ENCODE measurements around the gene FHL2.
A peak's percentile ranks its signal among the peaks of the same experiment; 100 is the strongest.

FHL2 gene

GRCh38 chr2:105364436-105365139 lies 34.3 kb downstream of the FHL2 start:
- Histone ChIP-seq H3K27ac (ENCODE audit: low read depth, low read length) (no peak overlapping the region), H3K36me3 (ENCODE audit: control insufficient read depth, insufficient read depth, low read length) (peaks cover 77% of the 10 kb centered on the region), H3K4me1 (ENCODE audit: control insufficient read depth, insufficient read depth, low read length) (no peaks in the 10 kb centered on the region), H3K4me3 (ENCODE audit: low read depth, low read length) (no peak overlapping the region), H3K9ac (ENCODE audit: low read depth, low read length) (no peak overlapping the region), H3K27me3 (ENCODE audit: control insufficient read depth, insufficient read depth, low read length) (no peaks in the 10 kb centered on the region), H3K9me3 (ENCODE audit: control insufficient read depth, insufficient read depth, low read length) (no peaks in the 10 kb centered on the region)

- H3K36me3 ChIP-seq (ENCODE audit: control insufficient read depth, insufficient read depth, low read length) = peaks cover 83% of the 10 kb centered on the region
- H3K4me3 ChIP-seq (ENCODE audit: low read depth, low read length) = no peak overlapping the region
- H3K9ac ChIP-seq (ENCODE audit: low read depth, low read length) = no peak overlapping the region
- no peaks in the 10 kb centered on the region for H3K9me3 ChIP-seq (ENCODE audit: control insufficient read depth, insufficient read depth, low read length)
- H3K27me3 ChIP-seq (ENCODE audit: control insufficient read depth, insufficient read depth, low read length) = no peaks in the 10 kb centered on the region
- H3K4me1 ChIP-seq (ENCODE audit: control insufficient read depth, insufficient read depth, low read length) = no peaks in the 10 kb centered on the region
- H3K27ac ChIP-seq (ENCODE audit: low read depth, low read length) = no peak overlapping the region
These were observed 35.8 kb downstream of the FHL2 start for GRCh38 chr2:105362862-105363591.

GRCh38 chr2:105361102-105361889 lies 37.6 kb downstream of the FHL2 start:
- H3K27me3 ChIP-seq (ENCODE audit: control insufficient read depth, insufficient read depth, low read length) = no peaks in the 10 kb centered on the region
- no peaks in the 10 kb centered on the region for H3K9me3 ChIP-seq (ENCODE audit: control insufficient read depth, insufficient read depth, low read length)
- no peaks in the 10 kb centered on the region for H3K4me1 ChIP-seq (ENCODE audit: control insufficient read depth, insufficient read depth, low read length)
- peaks cover 76% of the 10 kb centered on the region for H3K36me3 ChIP-seq (ENCODE audit: control insufficient read depth, insufficient read depth, low read length)
- no peak overlapping the region for H3K9ac ChIP-seq (ENCODE audit: low read depth, low read length)
- no peak overlapping the region for H3K4me3 ChIP-seq (ENCODE audit: low read depth, low read length)
- H3K27ac ChIP-seq (ENCODE audit: low read depth, low read length) = no peak overlapping the region

- H3K9ac ChIP-seq (ENCODE audit: low read depth, low read length) = no peak overlapping the region
- no peaks in the 10 kb centered on the region for H3K4me1 ChIP-seq (ENCODE audit: control insufficient read depth, insufficient read depth, low read length)
- H3K27me3 ChIP-seq (ENCODE audit: control insufficient read depth, insufficient read depth, low read length) = no peaks in the 10 kb centered on the region
- no peak overlapping the region for H3K4me3 ChIP-seq (ENCODE audit: low read depth, low read length)
- H3K27ac ChIP-seq (ENCODE audit: low read depth, low read length) = no peak overlapping the region
- no peaks in the 10 kb centered on the region for H3K9me3 ChIP-seq (ENCODE audit: control insufficient read depth, insufficient read depth, low read length)
- peaks cover 69% of the 10 kb centered on the region for H3K36me3 ChIP-seq (ENCODE audit: control insufficient read depth, insufficient read depth, low read length)
These were observed 40.3 kb downstream of the FHL2 start for GRCh38 chr2:105358593-105358992.

- H3K9me3 ChIP-seq (ENCODE audit: control insufficient read depth, insufficient read depth, low read length) = no peaks in the 10 kb centered on the region
- peaks cover 59% of the 10 kb centered on the region for H3K36me3 ChIP-seq (ENCODE audit: control insufficient read depth, insufficient read depth, low read length)
- no peak overlapping the region for H3K9ac ChIP-seq (ENCODE audit: low read depth, low read length)
- no peak overlapping the region for H3K27ac ChIP-seq (ENCODE audit: low read depth, low read length)
- no peak overlapping the region for H3K4me3 ChIP-seq (ENCODE audit: low read depth, low read length)
- no peaks in the 10 kb centered on the region for H3K27me3 ChIP-seq (ENCODE audit: control insufficient read depth, insufficient read depth, low read length)
- H3K4me1 ChIP-seq (ENCODE audit: control insufficient read depth, insufficient read depth, low read length) = no peaks in the 10 kb centered on the region
These were observed 41.7 kb downstream of the FHL2 start for GRCh38 chr2:105357122-105357521.

GRCh38 chr2:105344704-105345345 lies 54.0 kb downstream of the FHL2 start:
- no peaks in the 10 kb centered on the region for H3K27me3 ChIP-seq (ENCODE audit: control insufficient read depth, insufficient read depth, low read length)
- H3K36me3 ChIP-seq (ENCODE audit: control insufficient read depth, insufficient read depth, low read length) = peaks cover 94% of the 10 kb centered on the region

GRCh38 chr2:105339414-105339813 lies 59.4 kb downstream of the FHL2 start:
- Histone ChIP-seq H3K9ac (ENCODE audit: low read depth, low read length) (no peak overlapping the region), H3K4me3 (ENCODE audit: low read depth, low read length) (0 out of 2 replicates have a peak overlapping the region, but pooled peaks have one; percentile 90), H3K27me3 (ENCODE audit: control insufficient read depth, insufficient read depth, low read length) (no peaks in the 10 kb centered on the region), H3K9me3 (ENCODE audit: control insufficient read depth, insufficient read depth, low read length) (no peaks in the 10 kb centered on the region), H3K27ac (ENCODE audit: low read depth, low read length) (no peak overlapping the region), H3K36me3 (ENCODE audit: control insufficient read depth, insufficient read depth, low read length) (peaks cover 57% of the 10 kb centered on the region), H3K4me1 (ENCODE audit: control insufficient read depth, insufficient read depth, low read length) (peaks cover 9% of the 10 kb centered on the region; the same call in 1 of the 2 replicates)

More at GRCh38 chr2:105344704-105345345, 54.0 kb downstream of the FHL2 start:
- Histone ChIP-seq H3K9me3 (ENCODE audit: control insufficient read depth, insufficient read depth, low read length) (no peaks in the 10 kb centered on the region), H3K4me3 (ENCODE audit: low read depth, low read length) (no peak overlapping the region), H3K9ac (ENCODE audit: low read depth, low read length) (no peak overlapping the region), H3K27ac (ENCODE audit: low read depth, low read length) (no peak overlapping the region), H3K4me1 (ENCODE audit: control insufficient read depth, insufficient read depth, low read length) (no peaks in the 10 kb centered on the region)

GRCh38 chr2:105338020-105338385 lies 60.8 kb downstream of the FHL2 start:
- H3K4me1 ChIP-seq (ENCODE audit: control insufficient read depth, insufficient read depth, low read length) = peaks cover 9% of the 10 kb centered on the region; the same call in 1 of the 2 replicates
- peak overlapping the region; percentile 90 for H3K4me3 ChIP-seq (ENCODE audit: low read depth, low read length)
- H3K36me3 ChIP-seq (ENCODE audit: control insufficient read depth, insufficient read depth, low read length) = peaks cover 50% of the 10 kb centered on the region
- peak overlapping the region; percentile 42 for H3K27ac ChIP-seq (ENCODE audit: low read depth, low read length)
- no peaks in the 10 kb centered on the region for H3K27me3 ChIP-seq (ENCODE audit: control insufficient read depth, insufficient read depth, low read length)
- H3K9ac ChIP-seq (ENCODE audit: low read depth, low read length) = peak overlapping the region; percentile 78
- no peaks in the 10 kb centered on the region for H3K9me3 ChIP-seq (ENCODE audit: control insufficient read depth, insufficient read depth, low read length)

- H3K27ac ChIP-seq (ENCODE audit: low read depth, low read length) = peak within 1 kb of the TSS; percentile 99
- H3K9me3 ChIP-seq (ENCODE audit: control insufficient read depth, insufficient read depth, low read length) = no peaks in the 10 kb centered on the region
- H3K4me1 ChIP-seq (ENCODE audit: control insufficient read depth, insufficient read depth, low read length) = peaks cover 9% of the 10 kb centered on the region; the same call in 1 of the 2 replicates
- H3K4me3 ChIP-seq (ENCODE audit: low read depth, low read length) = peak within 1 kb of the TSS; percentile 90
- H3K27me3 ChIP-seq (ENCODE audit: control insufficient read depth, insufficient read depth, low read length) = no peaks in the 10 kb centered on the region
- peaks cover 44% of the 10 kb centered on the region for H3K36me3 ChIP-seq (ENCODE audit: control insufficient read depth, insufficient read depth, low read length)
- H3K9ac ChIP-seq (ENCODE audit: low read depth, low read length) = peak within 1 kb of the TSS; percentile 99
These were observed 61.5 kb downstream of the FHL2 start, which contains the start of gene C2orf49 for GRCh38 chr2:105337122-105338019. C2orf49 (plus strand) TSS chr2:105337540; CDS start chr2:105337588, 48 bp downstream.

- peak overlapping the region; percentile 99 for H3K9ac ChIP-seq (ENCODE audit: low read depth, low read length)
- peaks cover 9% of the 10 kb centered on the region; the same call in 1 of the 2 replicates for H3K4me1 ChIP-seq (ENCODE audit: control insufficient read depth, insufficient read depth, low read length)
- peaks cover 37% of the 10 kb centered on the region for H3K36me3 ChIP-seq (ENCODE audit: control insufficient read depth, insufficient read depth, low read length)
- no peaks in the 10 kb centered on the region for H3K9me3 ChIP-seq (ENCODE audit: control insufficient read depth, insufficient read depth, low read length)
- peak overlapping the region; percentile 90 for H3K4me3 ChIP-seq (ENCODE audit: low read depth, low read length)
- no peaks in the 10 kb centered on the region for H3K27me3 ChIP-seq (ENCODE audit: control insufficient read depth, insufficient read depth, low read length)
- peak overlapping the region; percentile 99 for H3K27ac ChIP-seq (ENCODE audit: low read depth, low read length)
These were observed 62.1 kb downstream of the FHL2 start for GRCh38 chr2:105336786-105337121.

All from HUES48 (cell line).